HTR-8/SVneo (cell line): ENCODE measurements around the gene LBH.

Experiments used
- DNase-seq: peaks from one replicate; pipeline ENCODE4 v3.0.0; 2011; ENCODE audit warnings: low spot score, mixed read lengths; ENCODE audit not compliant: insufficient read length
- FAIRE-seq: peaks from 2 replicates; lab custom pipeline; 2011; peaks lifted over from hg19 to GRCh38; lab: Jason Lieb, UNC

LBH gene

GRCh38 chr2:30233271-30234009, 2.1 kb downstream of the LBH start:
- DNase-seq (no peak), FAIRE-seq (no peak)

DNA sequence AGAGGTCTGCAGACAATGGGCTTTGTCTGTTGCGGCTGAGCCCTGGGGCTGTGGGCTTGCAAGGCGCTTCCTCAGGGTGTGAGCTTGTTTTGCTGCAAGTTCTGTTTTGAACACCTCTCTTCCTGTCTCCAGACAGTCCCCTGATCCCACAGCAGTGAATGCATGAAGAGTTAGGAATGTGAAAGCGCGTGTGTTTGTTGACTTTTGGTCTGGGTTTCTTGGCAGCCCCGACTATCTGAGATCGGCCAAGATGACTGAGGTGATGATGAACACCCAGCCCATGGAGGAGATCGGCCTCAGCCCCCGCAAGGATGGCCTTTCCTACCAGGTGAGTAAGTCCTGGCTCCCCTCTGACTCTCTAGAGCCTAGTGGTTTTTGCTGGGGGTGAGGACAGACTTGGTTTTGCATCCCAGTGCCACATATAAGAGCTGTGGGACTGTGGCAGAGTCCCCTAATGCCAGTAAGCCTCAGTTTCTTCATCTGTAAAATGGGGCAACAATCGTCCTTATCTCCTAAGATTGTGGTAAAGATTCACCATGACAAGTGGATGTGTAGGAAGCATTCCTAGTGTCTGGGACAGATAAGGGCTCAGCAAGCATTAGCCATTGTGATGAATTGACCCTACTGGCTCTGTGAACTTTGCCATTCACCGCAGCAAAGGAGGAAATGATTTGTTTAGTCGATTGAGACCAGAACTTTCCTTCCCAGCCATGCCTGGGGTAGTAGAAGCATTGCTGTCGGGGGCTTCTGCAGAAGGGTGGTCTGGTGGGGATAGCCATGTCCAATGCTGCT, 3.0 kb downstream of the LBH start:
- DNase-seq (peak; percentile 54), FAIRE-seq (peak; percentile 33)

GRCh38 chr2:30235008-30235655, 3.8 kb downstream of the LBH start:
- FAIRE-seq = no peak
- DNase-seq = no peak

DNA sequence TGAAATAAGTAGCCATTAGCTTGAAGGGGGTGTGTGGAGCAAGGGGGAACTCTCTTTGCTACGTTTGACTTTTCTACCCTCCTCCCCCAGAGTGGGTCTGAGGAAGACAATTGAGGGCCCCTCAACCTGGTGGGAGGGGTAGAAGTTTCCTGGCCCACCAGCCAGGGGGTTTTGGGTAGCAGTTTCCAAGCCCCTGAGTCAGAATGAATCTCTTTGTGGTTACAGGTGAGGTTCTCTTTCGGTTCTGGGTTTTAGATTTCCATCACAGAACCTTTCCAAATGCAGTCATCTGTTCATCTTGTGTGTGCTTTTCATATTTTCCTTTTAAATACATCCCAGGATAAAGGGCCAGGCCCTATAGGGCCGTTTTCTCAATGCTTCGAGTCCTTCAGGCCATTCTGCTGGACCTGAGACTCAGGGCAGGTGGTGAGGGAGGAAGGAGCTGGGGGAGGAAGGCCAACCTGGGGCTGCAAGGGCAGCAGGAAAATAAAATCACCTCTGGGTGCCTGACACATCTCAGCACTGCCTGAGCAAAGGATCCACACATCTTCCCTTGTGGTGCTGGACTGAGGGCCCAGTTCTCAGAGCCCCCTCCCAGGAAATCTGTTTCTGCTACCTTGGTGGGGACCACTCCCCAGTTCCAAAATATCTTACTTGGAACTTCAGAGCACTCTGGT, 4.7 kb downstream of the LBH start:
- DNase-seq (no peak), FAIRE-seq (no peak)

DNA sequence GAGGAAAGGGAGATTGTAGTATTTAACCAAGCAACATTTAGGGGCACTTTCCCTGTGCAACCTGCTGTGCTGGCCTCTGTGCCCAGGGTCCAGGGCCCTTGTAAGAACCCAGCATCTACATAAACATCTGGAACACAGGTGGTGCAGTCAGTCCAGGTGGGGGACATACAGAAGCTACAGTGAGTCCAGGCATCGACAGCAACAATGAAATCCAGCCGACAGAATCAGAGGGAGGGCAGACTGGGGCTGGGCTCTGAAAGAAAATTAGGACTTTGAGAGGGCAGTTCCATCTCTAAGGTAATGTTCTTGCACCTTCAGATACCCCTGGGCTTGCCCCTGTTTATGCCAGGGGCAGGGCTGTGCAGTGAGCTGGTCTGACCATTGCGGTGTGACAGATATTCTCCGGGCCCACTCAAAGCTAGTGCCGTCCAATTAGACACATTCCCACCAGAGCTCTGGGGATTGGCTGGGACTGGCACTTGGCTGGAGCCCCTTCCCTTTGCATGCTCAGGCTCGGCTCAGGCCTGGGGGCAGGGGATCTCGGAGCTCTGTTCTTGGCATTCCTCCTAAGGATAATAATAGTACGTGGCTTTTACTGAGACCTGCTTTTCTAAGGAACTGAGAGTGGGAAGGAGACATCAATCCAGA, 5.4 kb downstream of the LBH start:
- FAIRE-seq (no peak), DNase-seq (no peak)

GRCh38 chr2:30237239-30237965, 6.1 kb downstream of the LBH start:
- DNase-seq (no peak), FAIRE-seq (no peak)

- DNase-seq (no peak), FAIRE-seq (no peak)
Measured at GRCh38 chr2:30237966-30238800, 6.8 kb downstream of the LBH start.

GRCh38 chr2:30239308-30239985, 8.1 kb downstream of the LBH start:
- FAIRE-seq (no peak), DNase-seq (peak; percentile 70)

DNA sequence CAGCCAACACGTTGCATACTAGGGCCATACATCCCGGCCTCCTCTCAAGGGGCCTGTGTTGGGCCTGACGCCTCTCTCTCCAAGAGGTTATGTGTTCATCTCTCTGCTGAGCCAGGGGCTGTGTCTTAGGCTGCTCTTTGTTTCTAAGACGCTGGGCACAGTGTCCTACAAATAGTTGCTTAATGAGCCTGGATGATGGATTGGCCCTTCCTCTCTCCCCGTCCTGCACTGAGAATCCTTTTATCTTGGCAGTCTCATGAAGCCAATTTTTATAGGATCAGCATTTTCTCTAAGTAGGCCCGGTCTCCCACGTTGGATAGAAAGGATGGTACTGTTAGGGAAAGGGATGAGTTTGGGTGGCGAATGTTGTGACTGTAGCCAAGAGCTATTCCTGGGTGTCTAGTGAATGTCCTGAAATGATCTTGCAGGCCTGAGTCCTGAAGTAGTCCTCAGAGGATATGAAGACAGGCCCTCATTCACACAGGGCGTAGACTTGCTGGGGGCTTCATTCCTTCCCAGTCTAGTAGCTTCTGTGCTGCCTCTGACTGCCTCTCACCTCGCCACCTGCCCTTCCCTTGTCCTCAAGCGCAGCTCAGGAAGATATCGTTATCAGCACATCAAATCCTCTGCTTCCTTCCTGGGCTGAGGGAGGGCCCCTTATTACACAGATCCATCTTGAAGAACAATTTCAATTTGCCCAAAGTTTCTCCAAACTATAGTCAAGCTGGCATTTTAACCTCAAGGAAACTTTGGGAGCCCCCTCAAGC, 8.8 kb downstream of the LBH start:
- no peak for FAIRE-seq

DNA sequence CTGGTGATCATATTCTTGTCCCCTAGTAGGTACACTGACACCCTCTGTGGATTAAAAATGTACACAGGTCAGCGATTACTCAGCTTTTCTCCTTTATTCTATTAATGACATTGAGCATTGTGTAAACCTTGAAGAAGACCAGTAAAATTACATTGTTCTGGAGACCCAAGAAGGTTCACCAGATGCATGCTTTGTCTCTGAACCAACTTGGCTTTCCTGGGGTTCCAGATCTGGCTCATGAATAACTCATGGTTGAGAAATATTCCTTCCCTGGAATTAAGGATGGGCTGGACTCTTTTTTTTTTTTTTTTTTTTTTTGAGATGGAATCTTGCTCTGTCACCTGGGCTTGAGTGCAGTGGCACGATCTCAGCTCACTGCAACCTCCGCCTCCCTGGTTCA, 11.9 kb downstream of the LBH start:
- DNase-seq = no peak

More for the DNA sequence above, 8.8 kb downstream of the LBH start:
- DNase-seq = no peak

DNA sequence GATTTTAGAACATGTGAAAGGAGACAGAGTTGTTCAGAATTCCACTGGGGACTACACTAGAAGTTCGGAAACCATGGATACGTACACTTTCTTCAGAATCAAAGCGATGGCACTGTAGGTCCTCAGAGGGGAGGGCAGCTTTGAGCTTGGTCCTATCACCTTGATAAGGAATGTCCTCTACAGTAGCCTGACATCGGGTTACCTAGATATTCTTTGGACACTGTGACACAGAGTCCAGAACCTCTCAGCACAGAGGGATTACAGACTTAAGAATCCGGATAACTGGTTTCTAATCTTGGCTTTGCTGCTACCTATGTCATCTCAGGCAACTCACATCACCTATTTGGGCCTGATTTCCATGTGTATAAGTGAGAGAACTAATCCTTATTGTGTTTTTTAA, 14.0 kb downstream of the LBH start:
- FAIRE-seq = no peak
- no peak for DNase-seq

More for the DNA sequence above, 11.9 kb downstream of the LBH start:
- no peak for FAIRE-seq

DNA sequence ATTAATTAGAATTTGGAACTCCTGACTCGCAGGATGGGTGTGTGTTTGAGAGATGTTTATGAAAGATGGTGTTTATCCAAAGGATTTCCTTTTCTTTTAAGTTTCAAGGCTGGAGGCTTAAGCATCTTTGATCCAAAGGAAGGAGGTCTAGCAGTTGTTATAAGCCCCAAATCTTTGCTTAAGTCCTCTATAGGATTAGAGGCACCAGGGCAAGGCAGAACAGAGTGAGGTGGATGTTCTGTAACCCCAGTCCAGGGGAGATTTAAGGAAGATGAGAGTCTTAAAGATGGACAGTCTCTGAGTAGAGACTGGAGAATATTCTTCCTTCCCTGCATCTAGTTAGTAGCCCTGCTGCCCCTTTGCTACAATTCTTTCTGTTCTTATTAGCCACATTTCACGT, 17.5 kb downstream of the LBH start:
- DNase-seq = no peak
- no peak for FAIRE-seq

DNA sequence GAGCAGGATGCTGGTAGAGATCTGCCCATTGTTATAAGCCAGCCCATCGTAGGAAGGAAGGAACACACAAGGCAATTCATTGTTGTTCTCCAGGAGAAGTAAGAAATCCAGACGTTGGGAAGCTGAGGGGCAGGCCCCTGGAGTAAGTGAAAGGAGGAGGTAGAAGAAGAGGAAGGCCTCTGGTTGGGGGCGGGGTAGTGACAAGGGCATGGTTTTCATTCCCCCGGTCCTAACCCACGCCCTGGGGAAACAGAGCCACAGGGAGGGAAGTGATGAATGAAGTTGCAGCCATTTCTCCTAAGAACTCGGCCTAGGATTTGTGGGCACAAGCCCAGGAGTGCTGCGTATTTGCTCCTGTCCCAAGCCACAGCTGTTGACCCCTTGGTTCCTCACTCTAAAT, 18.0 kb downstream of the LBH start:
- FAIRE-seq = no peak
- no peak for DNase-seq

DNA sequence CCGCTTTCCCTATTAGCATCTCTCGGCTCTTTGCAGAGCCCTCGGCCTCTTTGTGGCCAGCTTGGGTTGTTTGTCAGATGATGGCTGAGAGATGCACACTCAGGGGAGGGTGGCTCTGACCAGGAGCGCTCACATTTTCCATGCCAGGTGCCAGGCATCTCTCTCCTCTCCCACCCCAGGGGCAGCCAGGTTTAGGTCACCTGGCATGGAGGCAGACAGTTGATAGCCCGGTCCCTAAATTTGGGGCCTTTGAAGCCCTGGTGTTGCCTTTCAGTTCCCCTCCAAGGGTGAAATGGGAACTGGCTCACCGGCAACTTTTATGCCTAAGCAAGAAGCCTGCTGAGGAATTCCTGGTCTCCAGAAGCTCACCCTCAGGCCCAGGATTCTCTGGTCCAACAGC, 19.1 kb downstream of the LBH start:
- no peak for DNase-seq
- FAIRE-seq = no peak

DNA sequence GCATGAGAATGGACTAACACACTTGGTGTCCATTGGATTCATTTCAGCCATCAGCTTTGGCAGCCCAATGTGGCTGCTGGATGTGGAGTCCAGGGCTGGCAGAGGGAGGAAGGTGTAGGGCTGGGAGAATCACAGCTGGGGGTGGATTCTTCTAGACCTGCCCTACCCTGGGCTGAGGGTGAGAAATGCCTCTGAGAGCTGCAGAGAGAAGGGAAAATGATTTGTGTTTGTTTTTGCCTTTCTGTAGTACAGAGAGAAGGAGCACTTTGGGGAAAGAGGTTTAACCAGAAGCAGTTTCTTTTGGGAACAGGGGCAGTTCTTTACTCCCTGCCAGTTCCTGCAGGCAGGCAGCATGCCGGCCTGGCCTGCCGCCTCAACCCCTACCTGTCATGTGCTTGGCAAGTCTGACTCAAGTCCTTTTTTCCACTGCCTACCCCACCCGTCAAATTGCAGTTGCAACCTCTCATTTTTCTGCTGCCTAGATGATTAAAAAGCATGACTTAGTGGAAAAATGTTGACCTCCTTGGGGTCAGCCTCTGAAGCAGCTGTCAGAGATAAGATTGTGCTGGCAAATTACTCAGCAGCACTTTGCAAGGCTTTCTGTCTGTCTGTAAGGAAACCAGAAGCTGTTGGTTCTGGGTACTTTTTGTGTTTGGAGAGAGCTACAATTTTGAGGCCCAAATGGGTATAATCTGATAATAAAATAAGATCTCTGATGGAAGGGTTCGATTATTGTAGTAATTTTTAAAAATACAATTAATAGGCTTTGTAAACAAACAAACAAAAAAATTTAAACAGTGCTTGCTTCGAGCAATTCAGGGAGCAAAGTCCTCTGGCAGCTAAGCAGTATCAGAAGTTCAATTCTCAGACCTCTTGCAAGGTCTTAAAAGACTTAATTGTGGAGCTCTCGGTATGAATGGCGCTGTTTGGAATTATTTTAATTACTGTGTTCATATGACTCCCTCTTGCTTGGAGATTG, 21.7 kb downstream of the LBH start:
- DNase-seq (peak; percentile 70), FAIRE-seq (no peak)
